A673 (cell line): ENCODE data around the gene SEMA6B. TPM values are rescaled to one million over a fixed set of nuclear protein-coding genes. Genes with fewer than 3 reads are reported as not detected.
A peak's percentile ranks its signal among the peaks of the same experiment; 100 is the strongest.

Experiments used
- BruUV-seq: library from RNA; stranded (reverse); fragments of 400-500 nt; replicated peaks from 2 replicates; lab custom pipeline; 2021; lab: Mats Ljungman, UMichigan
- CTCF ChIA-PET: fragments of 300-600 bp; sonication (Branson Sonifier 250); formaldehyde crosslinking; loops from one replicate; lab custom pipeline; 2022; ENCODE audit warnings: antibody characterized with exemption; lab: Charles Lee
- POLR2A ChIA-PET: fragments of 300-600 bp; sonication (Branson Sonifier 250); formaldehyde crosslinking; loops from one replicate; lab custom pipeline; 2022; ENCODE audit warnings: antibody characterized with exemption; ENCODE audit not compliant: low non-redundant PET; lab: Charles Lee
- DNase-seq: peaks from one replicate; pipeline ENCODE4 v3.0.0-alpha.2; 2015; ENCODE audit warnings: low spot score
- H3K27ac ChIP-seq: fragments of 200-600 bp; sonication (generic); 2 replicates; pipeline ENCODE4 v1.5.1; 2016; ENCODE audit warnings: mixed run types, low read depth, mild to moderate bottlenecking, mixed read lengths, antibody characterized with exemption, low read length; ENCODE audit not compliant: poor library complexity, severe bottlenecking
- H3K27me3 ChIP-seq: fragments of 200-600 bp; sonication (generic); replicated peaks from 2 replicates; pipeline ENCODE4 v1.6.1; 2017; ENCODE audit warnings: mixed run types, low read depth, mild to moderate bottlenecking, mixed read lengths, antibody characterized with exemption, low read length; ENCODE audit not compliant: insufficient read depth, poor library complexity
- H3K36me3 ChIP-seq: fragments of 200-600 bp; sonication (generic); 2 replicates; pipeline ENCODE4 v1.6.1; 2016; ENCODE audit warnings: mixed run types, mild to moderate bottlenecking, mixed read lengths, antibody characterized with exemption, low read length; ENCODE audit not compliant: insufficient read depth, poor library complexity, severe bottlenecking
- H3K4me1 ChIP-seq: fragments of 200-600 bp; sonication (generic); 2 replicates; pipeline ENCODE4 v1.6.1; 2017; ENCODE audit warnings: mixed run types, mild to moderate bottlenecking, mixed read lengths, antibody characterized with exemption, low read length; ENCODE audit not compliant: insufficient read depth, poor library complexity, severe bottlenecking
- H3K4me3 ChIP-seq: fragments of 200-600 bp; sonication (generic); 2 replicates; pipeline ENCODE4 v1.5.1; 2016; ENCODE audit warnings: low read depth, mixed run types, mild to moderate bottlenecking, mixed read lengths, low read length; ENCODE audit not compliant: poor library complexity, severe bottlenecking
- H3K9me3 ChIP-seq: fragments of 200-600 bp; sonication (generic); 2 replicates; pipeline ENCODE4 v1.6.1; 2016; ENCODE audit warnings: mixed run types, low read depth, mild to moderate bottlenecking, mixed read lengths, antibody characterized with exemption, low read length; ENCODE audit not compliant: poor library complexity, severe bottlenecking
- EZH2 ChIP-seq: fragments of 200-600 bp; sonication (generic); IDR thresholded peaks from 2 replicates; pipeline ENCODE4 v1.6.1; 2017; ENCODE audit warnings: borderline replicate concordance, low read depth, mild to moderate bottlenecking, mixed read lengths, antibody characterized with exemption, low read length; ENCODE audit not compliant: poor library complexity, severe bottlenecking
- intact Hi-C: fragments of 100-400 bp; cut with micrococcal nuclease; formaldehyde crosslinking; loops from one replicate; pipeline ENCODE4 v1.10.0; 2022; ENCODE audit not compliant: unreplicated experiment
- total RNA-seq: library from RNA; stranded (reverse); gene quantifications from 2 replicates; pipeline ENCODE4 v1.2.3, GENCODE V29; 2021
- TF ChIP-seq, protein P1 (sequence below): fragments of 300-800, 200-600 bp; sonication (generic); conservative IDR thresholded peaks from 2 replicates; pipeline ENCODE4 v1.5.1; 2017; ENCODE audit warnings: low read depth, mild to moderate bottlenecking, antibody characterized with exemption, low read length, moderate library complexity, mixed read lengths

SEMA6B gene
- total RNA-seq, 1 experiment from 2014 or later, result 9.2 TPM

DNA sequence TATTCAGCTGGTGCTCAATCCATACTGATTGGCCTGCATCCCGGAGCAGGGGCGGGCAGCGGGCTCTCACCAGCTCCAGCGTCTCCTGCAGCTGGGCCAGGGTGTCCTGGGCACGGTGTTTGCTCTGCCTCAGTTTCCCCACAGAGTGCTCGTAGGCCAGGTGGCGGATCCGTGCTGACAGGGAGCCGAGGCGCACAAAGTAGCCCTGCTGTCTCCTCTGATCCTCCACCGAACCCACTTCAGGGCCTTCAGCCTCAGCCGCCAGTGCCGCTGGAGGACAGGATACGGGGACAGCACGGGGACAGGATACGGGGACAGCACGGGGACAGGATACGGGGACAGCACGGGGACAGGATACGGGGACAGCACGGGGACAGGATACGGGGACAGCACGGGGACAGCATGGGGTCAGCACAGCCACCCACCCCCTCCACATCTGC, 33.9 kb downstream of the SEMA6B start:
- BruUV-seq, result no TSS peak
- H3K4me1 ChIP-seq, result no peaks in the 10 kb centered on the region
- TF ChIP-seq EZH2, result no peak
- TF ChIP-seq, protein P1, sequence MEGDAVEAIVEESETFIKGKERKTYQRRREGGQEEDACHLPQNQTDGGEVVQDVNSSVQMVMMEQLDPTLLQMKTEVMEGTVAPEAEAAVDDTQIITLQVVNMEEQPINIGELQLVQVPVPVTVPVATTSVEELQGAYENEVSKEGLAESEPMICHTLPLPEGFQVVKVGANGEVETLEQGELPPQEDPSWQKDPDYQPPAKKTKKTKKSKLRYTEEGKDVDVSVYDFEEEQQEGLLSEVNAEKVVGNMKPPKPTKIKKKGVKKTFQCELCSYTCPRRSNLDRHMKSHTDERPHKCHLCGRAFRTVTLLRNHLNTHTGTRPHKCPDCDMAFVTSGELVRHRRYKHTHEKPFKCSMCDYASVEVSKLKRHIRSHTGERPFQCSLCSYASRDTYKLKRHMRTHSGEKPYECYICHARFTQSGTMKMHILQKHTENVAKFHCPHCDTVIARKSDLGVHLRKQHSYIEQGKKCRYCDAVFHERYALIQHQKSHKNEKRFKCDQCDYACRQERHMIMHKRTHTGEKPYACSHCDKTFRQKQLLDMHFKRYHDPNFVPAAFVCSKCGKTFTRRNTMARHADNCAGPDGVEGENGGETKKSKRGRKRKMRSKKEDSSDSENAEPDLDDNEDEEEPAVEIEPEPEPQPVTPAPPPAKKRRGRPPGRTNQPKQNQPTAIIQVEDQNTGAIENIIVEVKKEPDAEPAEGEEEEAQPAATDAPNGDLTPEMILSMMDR, result no peak
- no peak for DNase-seq
- H3K4me3 ChIP-seq, result no peak overlapping the region
- H3K27me3 ChIP-seq, result no peaks in the 10 kb centered on the region
- no peaks in the 10 kb centered on the region for H3K36me3 ChIP-seq
- CTCF ChIA-PET, result interaction anchor here (0.6 to 1.1 kb wide), 5 partner anchors 9 to 457 kb away, joined by 3 to 7 read pairs (median 4); partner anchors contain the start of gene PLIN5
- no peak overlapping the region for H3K27ac ChIP-seq
- intact Hi-C loops, result loop anchor here (5.0 kb wide), 1 partner anchor 258 kb away; no protein-coding TSS in a partner anchor
- H3K9me3 ChIP-seq, result no peaks in the 10 kb centered on the region
- POLR2A ChIA-PET, result no interaction called here

DNA sequence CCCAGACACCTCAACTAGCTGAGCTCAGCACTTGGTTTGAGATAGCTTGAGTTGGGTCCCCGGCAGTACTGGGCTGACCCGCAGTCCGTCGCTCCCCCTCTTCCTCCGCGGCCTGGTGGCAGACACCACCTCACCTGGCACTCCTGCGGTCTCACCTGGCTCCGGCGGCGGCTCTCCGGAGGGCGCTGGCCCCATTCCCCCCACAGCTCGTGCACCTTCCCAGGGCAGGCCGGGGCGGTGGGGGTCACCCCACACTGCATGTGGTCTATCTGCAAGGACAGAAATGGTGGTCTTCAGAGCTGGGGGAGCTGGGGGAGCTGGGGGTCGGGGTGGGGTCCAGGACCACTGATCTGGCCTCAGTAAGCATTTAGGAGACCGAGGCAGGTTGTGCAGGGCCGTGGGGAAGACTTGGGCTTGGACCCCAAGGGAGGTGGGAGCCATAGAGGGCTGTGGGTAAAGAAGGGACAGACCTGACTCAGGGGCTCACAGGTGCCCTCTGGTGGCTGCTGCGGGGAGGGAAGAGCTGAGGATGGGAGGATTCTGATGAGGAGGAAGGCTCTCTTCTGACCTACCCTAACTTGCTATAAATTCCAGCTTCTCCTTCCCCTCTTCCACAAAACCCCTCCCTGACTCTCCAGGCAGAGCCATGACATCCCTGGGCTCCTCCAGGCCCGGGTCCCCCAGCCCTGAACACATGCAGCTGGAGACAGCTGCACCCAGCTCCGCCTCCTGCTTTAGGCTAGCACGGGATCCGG, 34.5 kb downstream of the SEMA6B start:
- Histone ChIP-seq H3K4me3 (no peak overlapping the region), H3K27me3 (no peaks in the 10 kb centered on the region), H3K27ac (no peak overlapping the region), H3K36me3 (no peaks in the 10 kb centered on the region), H3K9me3 (no peaks in the 10 kb centered on the region), H3K4me1 (no peaks in the 10 kb centered on the region)
- TF ChIP-seq, protein P1, result peak; percentile 76
- no peak for TF ChIP-seq EZH2
- ChIA-PET CTCF (interaction anchor here (0.6 to 1.1 kb wide), 5 partner anchors 10 to 458 kb away, joined by 3 to 7 read pairs (median 4); partner anchors contain the start of gene PLIN5), POLR2A (no interaction called here)
- DNase-seq, result peak; percentile 63
- intact Hi-C loops, result loop anchor here (5.0 kb wide), 1 partner anchor 258 kb away; no protein-coding TSS in a partner anchor
- no TSS peak for BruUV-seq

DNA sequence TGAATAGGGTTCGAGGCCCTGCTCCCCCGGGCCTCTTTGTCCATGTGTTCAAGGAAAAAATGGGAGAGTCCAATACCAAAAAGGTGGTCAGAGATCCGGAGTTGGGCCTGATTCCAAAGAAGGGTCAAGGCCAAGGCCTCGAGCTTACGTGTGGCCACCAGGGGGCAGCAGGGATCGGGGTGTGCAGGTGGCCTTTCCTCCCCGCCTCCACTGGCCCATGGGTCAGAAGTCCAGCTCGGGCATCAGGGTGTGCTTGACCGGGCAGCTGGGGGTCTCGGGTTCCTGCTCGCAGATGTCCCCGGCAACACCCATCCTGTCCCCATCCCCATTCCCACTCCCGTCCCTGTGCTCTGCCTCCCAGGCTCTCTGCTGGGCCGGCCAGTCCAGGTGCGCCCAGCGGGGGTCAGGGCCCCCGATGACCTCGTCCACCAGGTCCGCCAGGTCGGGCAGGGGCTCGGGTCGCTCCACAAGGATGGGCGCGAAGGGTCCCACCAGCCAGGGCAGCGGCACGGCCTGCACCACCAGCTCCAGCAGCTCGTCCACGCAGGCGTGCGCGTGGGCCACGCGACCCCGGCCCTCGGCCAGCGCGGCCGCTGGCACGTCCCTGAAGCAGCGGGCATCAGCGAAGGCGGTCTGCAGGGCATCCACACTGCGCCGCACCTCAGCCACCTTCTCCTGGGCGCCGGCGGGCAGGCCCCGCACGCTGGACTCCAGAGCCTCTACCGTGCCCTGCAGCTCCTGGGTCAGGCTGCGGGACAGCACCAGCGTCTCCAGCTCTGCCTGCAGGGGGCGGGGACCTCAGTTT, 36.0 kb downstream of the SEMA6B start:
- DNase-seq, result no peak
- no peaks in the 10 kb centered on the region for H3K9me3 ChIP-seq
- no peaks in the 10 kb centered on the region for H3K4me1 ChIP-seq
- TF ChIP-seq EZH2, result no peak
- TF ChIP-seq, protein P1, result peak; percentile 66
- ChIA-PET CTCF (interaction anchor here (1.0 to 1.8 kb wide), 2 partner anchors 12 to 113 kb away, joined by 3 to 4 read pairs; partner anchors contain the start of gene PLIN5), POLR2A (no interaction called here)
- no peaks in the 10 kb centered on the region for H3K27me3 ChIP-seq
- no peak overlapping the region for H3K4me3 ChIP-seq
- intact Hi-C loops, result no loop called here
- BruUV-seq, result no TSS peak
- no peaks in the 10 kb centered on the region for H3K36me3 ChIP-seq
- H3K27ac ChIP-seq, result no peak overlapping the region
